HG03439 (cell line): ENCODE results near the gene TPP1.

Experiments
- ATAC-seq: cut with Tn5 transposase; IDR thresholded peaks from one replicate; pipeline ENCODE4 v1.9.1; 2021; ENCODE audit warnings: mild to moderate bottlenecking, moderate library complexity; ENCODE audit not compliant: unreplicated experiment

Gene TPP1

GRCh38 chr11:6612213-6613041 lies 6.8 kb downstream of the TPP1 start, which contains the start of gene TAF10:
Gene TAF10 (minus strand): TSS chr11:6612216. CDS start chr11:6612189, 27 bp downstream.
- peak; percentile 87 for ATAC-seq

GRCh38 chr11:6611963-6612212 lies 7.3 kb downstream of the TPP1 start:
- peak; percentile 4 for ATAC-seq

DNA sequence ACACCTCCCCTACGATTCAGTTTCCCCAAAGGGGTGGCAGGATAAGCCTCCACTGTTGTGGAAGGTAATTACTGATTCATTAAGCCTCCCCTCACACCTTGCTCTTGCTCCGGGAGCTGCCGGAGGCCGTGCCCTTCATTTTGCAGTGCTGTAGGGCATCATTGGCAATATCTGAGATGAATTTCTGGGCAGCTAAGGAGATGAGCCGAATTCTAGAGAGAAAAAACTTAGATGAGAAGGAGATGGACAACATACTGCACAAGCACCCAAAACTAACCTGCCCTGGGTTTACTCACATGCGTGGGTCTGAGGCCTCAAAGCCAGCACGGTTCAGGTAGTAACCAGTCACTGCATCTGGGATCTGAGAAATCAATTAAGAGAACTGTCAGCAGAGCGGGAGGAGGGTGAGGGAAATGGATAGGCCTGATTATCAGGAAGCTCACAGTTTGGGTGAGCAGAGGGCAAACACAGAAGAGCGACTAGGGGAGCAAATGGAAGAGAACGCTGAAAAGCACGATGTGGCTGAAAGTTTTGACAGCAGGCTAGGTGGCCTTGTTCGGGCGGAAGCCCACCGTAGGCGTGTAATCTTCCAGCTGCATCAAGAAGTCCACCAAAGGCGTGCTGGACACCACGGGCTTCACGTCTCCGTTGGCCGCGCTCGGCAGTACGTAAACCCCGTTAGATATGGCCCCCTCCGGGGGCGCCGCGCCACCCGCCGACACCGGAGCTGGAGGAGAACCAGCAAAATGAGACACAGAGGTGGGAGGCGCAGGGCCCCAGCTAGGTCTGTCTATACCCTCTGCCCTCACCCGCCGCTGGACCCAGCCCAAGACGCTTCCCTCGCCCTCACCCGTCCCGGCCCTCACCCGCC lies 7.9 kb downstream of the TPP1 start:
- ATAC-seq: peak; percentile 1

GRCh38 chr11:6610591-6610990 lies 8.6 kb downstream of the TPP1 start:
- no peak for ATAC-seq

DNA sequence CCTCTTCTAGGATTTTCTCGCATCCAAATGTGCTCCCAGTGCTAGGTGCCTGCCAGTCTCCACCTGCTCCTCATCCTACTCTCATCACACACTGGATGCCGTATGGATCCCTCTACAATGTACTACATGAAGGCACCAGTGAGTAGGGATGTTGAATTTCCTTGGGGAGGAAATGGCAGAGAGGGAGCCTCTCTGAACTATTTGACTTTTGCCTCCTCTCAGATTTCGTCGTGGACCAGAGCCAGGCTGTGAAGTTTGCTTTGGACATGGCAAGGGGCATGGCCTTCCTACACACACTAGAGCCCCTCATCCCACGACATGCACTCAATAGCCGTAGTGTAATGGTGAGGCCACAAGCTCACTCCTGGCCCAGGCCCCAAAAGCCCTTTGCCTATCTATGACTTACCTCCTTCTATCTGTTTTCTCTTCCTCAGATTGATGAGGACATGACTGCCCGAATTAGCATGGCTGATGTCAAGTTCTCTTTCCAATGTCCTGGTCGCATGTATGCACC lies 9.7 kb downstream of the TPP1 start:
- no peak for ATAC-seq

- no peak for ATAC-seq
These were observed 10.3 kb downstream of the TPP1 start for GRCh38 chr11:6608726-6609501.

- no peak for ATAC-seq
These were observed 11.2 kb downstream of the TPP1 start for GRCh38 chr11:6608011-6608410.

DNA sequence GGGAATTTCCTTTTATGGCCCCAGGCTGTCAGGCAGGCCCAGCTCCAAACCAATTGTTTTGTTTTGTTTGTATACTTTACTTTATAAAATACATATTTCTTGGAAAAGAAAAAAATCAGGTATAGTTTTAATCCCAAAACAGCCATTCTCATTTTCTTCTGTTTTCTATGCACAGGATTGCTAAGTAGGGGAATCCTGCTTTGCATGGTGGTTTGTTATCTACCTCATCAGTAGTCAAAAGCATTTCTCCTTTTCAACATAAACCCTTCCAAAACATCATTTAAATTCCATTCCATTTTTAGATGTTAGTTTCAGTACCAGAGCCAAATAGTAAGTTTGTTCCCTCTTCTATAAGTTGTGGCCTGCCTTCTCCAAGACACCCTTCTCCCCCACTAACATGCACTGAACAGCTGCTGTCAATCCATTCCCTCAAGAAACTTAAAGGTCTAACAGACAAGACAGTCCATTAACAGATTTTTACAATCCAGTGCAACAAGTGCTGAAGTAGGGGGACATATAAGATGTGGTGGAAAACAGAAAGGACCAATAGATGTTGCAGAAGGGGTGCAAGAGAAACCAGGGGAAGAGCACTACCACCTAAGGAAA lies 11.9 kb downstream of the TPP1 start:
- no peak for ATAC-seq

GRCh38 chr11:6606471-6607189 lies 12.6 kb downstream of the TPP1 start:
- peak; percentile 43 for ATAC-seq

DNA sequence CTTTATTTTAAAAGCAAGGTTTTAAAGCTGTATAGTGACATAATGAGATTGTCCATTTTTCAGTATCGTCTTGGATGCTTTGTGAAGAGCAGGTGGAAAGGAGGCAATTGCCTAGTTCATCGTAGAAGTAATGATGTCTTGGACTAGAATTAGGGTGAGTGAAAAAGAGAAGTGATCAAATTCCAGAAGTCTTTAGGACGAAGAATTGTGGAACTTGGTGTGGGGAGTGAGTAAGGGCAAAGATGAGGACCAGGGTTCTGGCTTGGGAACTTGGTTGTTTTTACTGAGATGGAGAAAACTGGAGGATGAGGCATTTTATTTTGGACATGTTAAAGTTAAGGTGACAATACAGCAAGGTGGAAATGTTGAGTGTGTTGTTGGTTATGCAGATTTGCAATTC lies 14.4 kb downstream of the TPP1 start:
- ATAC-seq: no peak

- peak; percentile 41 for ATAC-seq
These were observed 15.1 kb downstream of the TPP1 start for GRCh38 chr11:6604081-6604626.

DNA sequence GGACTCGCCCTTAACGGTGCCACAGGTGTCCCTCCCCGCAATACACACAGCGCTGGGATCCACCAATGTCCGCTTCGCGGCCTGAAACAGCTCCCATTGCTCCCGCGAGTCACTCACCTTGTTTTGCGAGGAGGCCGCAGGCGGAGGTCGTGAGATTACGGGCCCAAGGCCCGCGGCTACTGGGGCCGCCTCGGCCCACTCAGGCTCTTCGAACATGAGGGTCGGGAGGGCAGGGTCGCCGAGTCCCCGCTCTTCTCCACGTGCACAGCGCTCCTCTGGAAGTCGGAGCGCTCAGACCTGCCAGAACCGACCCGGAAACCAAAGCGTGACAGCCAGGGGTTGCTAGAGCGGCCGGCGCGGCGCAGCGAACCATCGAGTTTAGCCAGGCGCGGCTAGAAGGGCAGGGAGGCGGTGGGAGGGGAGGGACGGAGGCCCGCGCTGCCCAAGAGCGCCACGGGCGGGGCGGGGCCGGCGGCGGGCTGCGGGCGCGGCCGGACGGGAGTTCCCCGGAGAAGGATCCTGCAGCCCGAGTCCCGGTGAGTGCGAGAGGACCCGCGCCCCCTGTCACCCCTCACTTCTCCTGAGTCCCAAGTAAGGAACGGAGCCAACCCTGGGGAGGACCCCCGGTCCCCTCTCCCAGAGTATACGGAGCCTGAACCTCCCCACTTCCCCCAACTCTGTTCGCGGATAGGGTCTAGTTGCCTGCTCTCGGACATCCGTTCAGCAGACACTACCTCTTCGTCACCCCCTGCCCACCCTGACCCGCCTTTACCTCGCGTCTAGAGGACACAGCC lies 15.7 kb downstream of the TPP1 start, which contains the start of the genes ILK and RRP8:
ILK (plus strand) TSS at position 488 of the 794 bp plus-strand sequence. CDS start 498 bp downstream, outside the sequence.
RRP8 (minus strand) TSS at position 330 of the 794 bp plus-strand sequence; CDS start at position 216, 114 bp downstream.
- ATAC-seq: peak; percentile 70

DNA sequence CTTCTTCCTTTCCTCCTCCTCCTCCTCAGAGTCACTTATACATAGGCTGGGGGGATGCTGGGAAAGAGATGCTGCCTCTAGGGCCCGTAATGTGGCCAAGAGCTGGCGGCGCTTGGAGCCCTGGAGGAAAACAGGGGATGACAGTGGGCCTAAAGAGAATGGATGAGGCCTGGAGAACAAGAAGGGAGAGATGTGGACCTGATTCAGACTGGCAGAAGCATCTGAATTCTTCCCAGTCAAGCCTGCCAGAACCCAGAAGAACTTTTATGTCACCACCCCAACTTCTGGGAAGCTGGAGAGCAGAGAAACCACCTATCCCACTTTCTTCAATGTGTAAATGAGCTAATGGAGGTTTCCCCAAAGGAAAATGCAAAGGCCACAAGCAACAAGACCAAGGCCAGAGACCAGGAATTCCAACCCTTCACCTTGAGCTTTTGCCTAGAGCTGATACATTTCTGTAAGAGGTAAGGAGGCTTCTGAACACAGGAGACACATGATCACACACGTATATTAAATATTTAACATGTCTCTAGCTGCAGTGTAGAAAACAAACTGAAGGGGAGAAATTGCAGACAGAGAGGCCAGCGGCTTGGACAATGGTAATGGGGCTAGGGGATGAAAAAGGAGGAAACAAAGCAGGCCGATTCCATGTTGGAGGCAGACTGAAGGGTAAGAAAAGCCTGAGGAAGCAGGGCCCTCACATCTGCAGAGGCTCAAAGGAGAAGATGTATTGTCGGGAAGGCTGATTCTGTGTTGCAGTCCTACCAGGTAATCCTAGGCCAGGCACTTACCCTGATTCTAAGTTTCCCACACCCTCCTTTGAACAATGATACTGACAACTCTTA lies 16.9 kb downstream of the TPP1 start:
- ATAC-seq: no peak

GRCh38 chr11:6601041-6601461 lies 18.2 kb downstream of the TPP1 start:
- ATAC-seq: no peak

DNA sequence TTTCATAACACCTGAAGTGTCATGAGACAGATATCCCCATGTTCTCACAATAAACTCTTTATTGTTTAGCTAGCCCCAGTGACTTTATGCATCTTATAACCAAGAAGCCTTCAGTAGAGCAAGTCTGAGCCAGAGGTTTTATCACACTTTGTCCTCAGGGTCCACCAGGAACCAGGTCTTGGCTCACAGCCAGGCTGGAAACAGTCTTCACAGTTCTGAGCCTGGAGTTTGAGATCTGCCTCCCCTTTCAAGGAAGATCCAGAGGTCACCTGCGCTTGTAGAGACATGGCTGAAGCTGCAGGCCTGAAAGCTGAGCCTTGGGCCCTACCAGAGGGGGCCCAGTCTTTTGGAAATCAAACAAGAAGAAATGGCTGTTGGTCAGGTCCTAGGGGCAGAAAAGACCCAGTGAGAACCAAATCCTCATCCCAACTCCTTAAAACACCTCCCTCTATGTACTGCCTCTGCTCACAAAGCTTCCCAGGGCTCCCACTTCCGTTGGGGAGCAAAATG lies 19.3 kb downstream of the TPP1 start:
- ATAC-seq: no peak

DNA sequence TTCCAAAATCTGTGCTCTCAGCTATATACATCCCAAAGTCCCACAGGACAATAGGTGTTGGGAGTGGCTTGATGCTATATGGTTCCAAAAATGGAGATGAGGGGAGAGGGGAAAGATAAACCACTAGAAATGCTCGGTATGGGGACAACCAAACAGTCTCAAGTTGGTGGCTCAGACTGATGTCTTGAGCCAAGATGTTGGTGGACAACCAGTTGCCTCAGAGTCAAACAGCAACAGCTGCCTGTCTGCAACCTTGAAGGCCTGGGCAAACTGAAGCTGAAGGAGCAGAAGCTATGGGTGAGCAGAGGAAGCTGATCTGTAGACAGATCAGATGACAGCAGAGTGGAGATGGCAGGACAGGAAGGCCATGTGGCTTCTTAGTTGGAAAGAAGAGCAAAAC lies 19.8 kb downstream of the TPP1 start:
- ATAC-seq: no peak

DNA sequence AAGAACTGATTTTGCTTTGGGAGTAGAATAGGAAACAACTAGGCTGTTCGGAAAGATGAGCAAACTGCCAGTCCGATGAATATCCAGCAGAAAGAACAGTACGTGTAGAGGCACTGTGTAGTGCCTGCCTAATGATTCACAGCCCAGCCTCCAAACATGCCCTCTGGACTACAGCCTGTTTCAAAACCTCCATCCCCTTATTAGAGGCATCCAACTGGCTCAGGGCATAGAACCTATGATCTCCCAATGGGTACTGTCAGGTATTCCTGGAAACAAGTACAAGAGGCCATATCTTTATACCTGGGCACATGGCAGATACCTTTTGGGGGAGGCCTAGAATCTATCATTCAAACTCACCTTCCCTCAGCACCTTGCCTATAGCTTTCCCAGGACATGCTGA lies 20.7 kb downstream of the TPP1 start:
- ATAC-seq: no peak
